CD14-positive monocyte (primary cell): ENCODE results near the gene PSMA7. TPM values are rescaled to one million over a fixed set of nuclear protein-coding genes. Genes with fewer than 3 reads are reported as not detected.
A peak's percentile ranks its signal among the peaks of the same experiment; 100 is the strongest.

Source experiments
- DNase-seq, 3 donors: peaks; one replicate each; pipeline ENCODE4 v3.0.0-alpha.2; 2011 to 2022
- H2AFZ ChIP-seq: 2 replicates; pipeline ENCODE4 v1.6.0; 2012; ENCODE audit warnings: mild to moderate bottlenecking, low read depth, low read length, inconsistent platforms; ENCODE audit not compliant: insufficient read depth, poor library complexity, severe bottlenecking
- H3K27ac ChIP-seq, 2 donors: 1 replicate in 1 of 2; 2 replicates in 1 of 2; pipeline ENCODE4 v1.5.1; 2012 to 2013; ENCODE audit warnings: low read length in 2 of 2, control low read depth in 1 of 2, inconsistent platforms in 1 of 2, low read depth in 1 of 2, mild to moderate bottlenecking in 1 of 2
- H3K27me3 ChIP-seq, 2 donors: one replicate each; pipeline versions ENCODE4 v1.6.0 to v1.6.1; 2011 to 2013; ENCODE audit warnings: low read length in 2 of 2; ENCODE audit not compliant: control insufficient read depth in 2 of 2, insufficient read depth in 2 of 2
- H3K36me3 ChIP-seq, 2 donors: replicated peaks in 1 of 2; 1 replicate in 1 of 2; 2 replicates in 1 of 2; pipeline versions ENCODE4 v1.5.1 to v1.6.1; 2012 to 2013; ENCODE audit warnings: low read length in 2 of 2, control low read depth in 1 of 2, inconsistent platforms in 1 of 2, mild to moderate bottlenecking in 1 of 2; ENCODE audit not compliant: insufficient read depth in 2 of 2, control insufficient read depth in 1 of 2
- H3K4me1 ChIP-seq, 2 donors: 1 replicate in 1 of 2; 2 replicates in 1 of 2; pipeline versions ENCODE4 v1.5.1 to v1.6.1; 2012 to 2013; ENCODE audit warnings: low read length in 2 of 2, control low read depth in 1 of 2, inconsistent platforms in 1 of 2, mild to moderate bottlenecking in 1 of 2, moderate library complexity in 1 of 2; ENCODE audit not compliant: insufficient read depth in 2 of 2, control insufficient read depth in 1 of 2
- H3K4me2 ChIP-seq: replicated peaks from 2 replicates; pipeline ENCODE3; 2012; ENCODE audit warnings: low read length, moderate library complexity, mild to moderate bottlenecking; ENCODE audit not compliant: poor library complexity, severe bottlenecking; ENCODE audit errors: extremely low read depth
- H3K4me3 ChIP-seq, 3 experiments: fragments of 200-600 bp in 1 of 3; sonication (generic) in 1 of 3; replicated peaks in 1 of 3; 1 replicate in 2 of 3; 2 replicates in 1 of 3; pipeline ENCODE4 v1.5.1; 2011 to 2013; ENCODE audit warnings: low read length in 3 of 3, mild to moderate bottlenecking in 3 of 3, control low read depth in 2 of 3, low read depth in 2 of 3, inconsistent platforms in 1 of 3, moderate library complexity in 1 of 3
- H3K79me2 ChIP-seq: 2 replicates; pipeline ENCODE4 v1.6.0; 2012; ENCODE audit warnings: mild to moderate bottlenecking, control low read depth, inconsistent platforms, low read length, moderate library complexity; ENCODE audit not compliant: insufficient read depth
- H3K9ac ChIP-seq: 2 replicates; pipeline ENCODE4 v1.6.0; 2017; ENCODE audit warnings: low read length, mild to moderate bottlenecking; ENCODE audit not compliant: insufficient read depth, poor library complexity, severe bottlenecking
- H3K9me3 ChIP-seq, 2 donors: replicated peaks in 1 of 2; 1 replicate in 1 of 2; 2 replicates in 1 of 2; pipeline versions ENCODE4 v1.5.1 to v1.6.1; 2012 to 2013; ENCODE audit warnings: low read length in 2 of 2, control low read depth in 1 of 2; ENCODE audit not compliant: control insufficient read depth in 1 of 2, insufficient read depth in 1 of 2
- H4K20me1 ChIP-seq: 2 replicates; pipeline ENCODE4 v1.6.0; 2012; ENCODE audit warnings: mild to moderate bottlenecking, low read length, control low read depth, moderate library complexity; ENCODE audit not compliant: insufficient read depth
- H3K27ac Mint-ChIP-seq, 7 donors: one replicate each; pipeline ENCODE4 v1.8.0; 2020; ENCODE audit warnings: mild to moderate bottlenecking in 7 of 7, mixed read lengths in 7 of 7, moderate library complexity in 6 of 7, inconsistent platforms in 2 of 7
- H3K27me3 Mint-ChIP-seq, 3 donors: one replicate each; pipeline ENCODE4 v1.8.0; 2021 to 2022; ENCODE audit warnings: low read depth in 3 of 3, mild to moderate bottlenecking in 3 of 3, mixed read lengths in 3 of 3, moderate library complexity in 3 of 3, inconsistent platforms in 1 of 3
- H3K36me3 Mint-ChIP-seq, 2 donors: one replicate each; pipeline ENCODE4 v1.8.0; 2020; ENCODE audit warnings: mixed read lengths in 2 of 2, inconsistent platforms in 1 of 2, mild to moderate bottlenecking in 1 of 2
- H3K4me1 Mint-ChIP-seq: one replicate; pipeline ENCODE4 v1.8.0; 2020; ENCODE audit warnings: mild to moderate bottlenecking, mixed read lengths
- H3K4me3 Mint-ChIP-seq, 2 donors: one replicate each; pipeline ENCODE4 v1.8.0; 2020; ENCODE audit warnings: mild to moderate bottlenecking in 2 of 2, mixed read lengths in 2 of 2, moderate library complexity in 1 of 2
- H3K9me3 Mint-ChIP-seq, 7 donors: one replicate each; pipeline ENCODE4 v1.8.0; 2020 to 2022; ENCODE audit warnings: mixed read lengths in 7 of 7, mild to moderate bottlenecking in 6 of 7, moderate library complexity in 6 of 7, inconsistent platforms in 2 of 7
- CTCF ChIP-seq: fragments of 200-600 bp; IDR thresholded peaks from one replicate; pipeline ENCODE4 v1.8.0; 2022; ENCODE audit warnings: antibody characterized with exemption, mild to moderate bottlenecking
- WGBS: methylation state at CpG from one replicate; pipeline ENCODE4 v1.1.5; 2013; ENCODE audit warnings: missing lambda C conversion rate; ENCODE audit not compliant: insufficient coverage; 5-methylcytosine and 5-hydroxymethylcytosine counted together
- intact Hi-C, 2 donors: fragments of 100-400 bp; cut with micrococcal nuclease; formaldehyde crosslinking; loops; one replicate each; pipeline versions ENCODE4 v1.15.0 to v1.15.1; 2023
- polyA plus RNA-seq, 3 donors: library from polyadenylated mRNA; depleted of rRNA in 1 of 3; unstranded in 2 of 3; stranded (reverse) in 1 of 3; fragments of 300-500 nt in 2 of 3; fragments of >200 nt in 1 of 3; fragmentation: Illumina TruSeq in 2 of 3; gene quantifications; 1 replicate in 2 of 3; 2 replicates in 1 of 3; pipeline ENCODE4 v1.2.3, GENCODE V29; 2012 to 2021

The PSMA7 gene
- polyA plus RNA-seq, 3 donors = 402 to 668 (median 527) TPM

- intact Hi-C loops = no loop called here
- H3K79me2 ChIP-seq = no peaks in the 10 kb centered on the region
- WGBS = 96% methylated on average over 15 of the region's 15 CpGs
- Mint-ChIP-seq H3K9me3 (no peaks in the 10 kb centered on the region), H3K27ac (no peak overlapping the region), H3K4me1 (peaks cover 3% of the 10 kb centered on the region), H3K36me3 (peaks cover 33 to 68% of the 10 kb centered on the region in 2 donors), H3K4me3 (no peak overlapping the region), H3K27me3 (peaks cover 0 to 2% (median 0%) of the 10 kb centered on the region in 3 donors)
- no peak overlapping the region for H3K27ac ChIP-seq
- no peaks in the 10 kb centered on the region for H3K27me3 ChIP-seq
- DNase-seq = no peak
- no peak for TF ChIP-seq CTCF
- H3K9ac ChIP-seq = no peak overlapping the region
- H2AFZ ChIP-seq = no peak overlapping the region
- no peaks in the 10 kb centered on the region for H3K9me3 ChIP-seq
- peaks cover 27 to 47% of the 10 kb centered on the region in 2 donors for H3K36me3 ChIP-seq
- H3K4me2 ChIP-seq = no peak overlapping the region
- peaks cover 0 to 1% of the 10 kb centered on the region in 2 donors for H3K4me1 ChIP-seq
- H4K20me1 ChIP-seq = no peaks in the 10 kb centered on the region
- no peak overlapping the region for H3K4me3 ChIP-seq
These were observed 33.7 kb upstream of the PSMA7 start for GRCh38 chr20:62176866-62177265.

GRCh38 chr20:62175711-62176110 is 32.5 kb upstream of the PSMA7 start:
- Mint-ChIP-seq H3K4me3 (no peak overlapping the region), H3K9me3 (no peaks in the 10 kb centered on the region), H3K4me1 (no peaks in the 10 kb centered on the region), H3K36me3 (peaks cover 33 to 75% of the 10 kb centered on the region in 2 donors), H3K27me3 (peaks cover 0 to 2% (median 0%) of the 10 kb centered on the region in 3 donors), H3K27ac (peak overlapping the region in 1 of 7 donors; percentile 61)
- Histone ChIP-seq H3K4me3 (no peak overlapping the region), H3K27me3 (no peaks in the 10 kb centered on the region), H3K27ac (no peak overlapping the region), H3K9ac (no peak overlapping the region), H4K20me1 (no peaks in the 10 kb centered on the region), H3K4me1 (no peaks in the 10 kb centered on the region), H3K36me3 (peaks cover 27 to 47% of the 10 kb centered on the region in 2 donors), H3K9me3 (no peaks in the 10 kb centered on the region), H3K4me2 (no peak overlapping the region), H2AFZ (no peak overlapping the region), H3K79me2 (no peaks in the 10 kb centered on the region)
- WGBS = 98% methylated on average over 7 of the region's 10 CpGs
- DNase-seq = no peak
- TF ChIP-seq CTCF = no peak
- intact Hi-C loops = no loop called here
